ENCODE measurements around the gene CAPZA1.
A peak's percentile ranks its signal among the peaks of the same experiment; 100 is the strongest.

The CAPZA1 gene

DNA sequence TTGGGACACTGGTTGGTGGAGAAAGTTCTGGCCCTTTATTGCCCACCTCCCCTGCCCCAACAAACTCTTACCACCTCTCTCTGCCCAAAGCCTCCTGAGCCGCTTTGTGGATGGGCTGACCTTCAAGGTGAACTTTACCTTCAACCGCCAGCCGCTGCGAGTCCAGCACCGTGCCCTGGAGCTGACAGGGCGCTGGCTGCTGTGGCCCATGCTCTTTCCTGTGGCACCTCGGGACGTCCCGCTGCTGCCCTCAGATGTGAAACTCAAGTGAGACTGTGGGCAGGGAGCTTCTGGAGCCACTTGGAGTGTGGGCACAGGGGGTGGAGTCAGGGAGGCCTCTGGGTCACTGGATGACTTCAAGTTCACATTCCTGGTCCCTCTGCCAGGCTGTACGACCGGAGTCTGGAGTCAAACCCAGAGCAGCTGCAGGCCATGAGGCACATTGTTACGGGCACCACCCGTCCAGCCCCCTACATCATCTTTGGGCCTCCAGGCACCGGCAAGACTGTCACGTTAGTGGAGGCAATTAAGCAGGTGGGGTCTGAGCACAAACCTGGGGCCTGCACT lies 74.8 kb downstream of the CAPZA1 start:
- Histone ChIP-seq H3K9me3 (ENCODE audit: insufficient read depth, low read depth, low read length) (no peaks in the 10 kb centered on the region), H3K27ac (ENCODE audit: low read depth, low read length) (no peak overlapping the region), H3K27me3 (ENCODE audit: insufficient read depth, low read length) (no peaks in the 10 kb centered on the region), H3K4me3 (ENCODE audit: low read length) (no peak overlapping the region), H3K4me1 (ENCODE audit: insufficient read depth, low read length) (peaks cover 10% of the 10 kb centered on the region; the same call in 1 of the 2 replicates), H3K9ac (ENCODE audit: low read depth, low read length) (no peak overlapping the region), H3K36me3 (ENCODE audit: insufficient read depth, low read length) (peaks cover 75% of the 10 kb centered on the region)
- 94% methylated on average over 15 of the region's 15 CpGs for WGBS

DNA sequence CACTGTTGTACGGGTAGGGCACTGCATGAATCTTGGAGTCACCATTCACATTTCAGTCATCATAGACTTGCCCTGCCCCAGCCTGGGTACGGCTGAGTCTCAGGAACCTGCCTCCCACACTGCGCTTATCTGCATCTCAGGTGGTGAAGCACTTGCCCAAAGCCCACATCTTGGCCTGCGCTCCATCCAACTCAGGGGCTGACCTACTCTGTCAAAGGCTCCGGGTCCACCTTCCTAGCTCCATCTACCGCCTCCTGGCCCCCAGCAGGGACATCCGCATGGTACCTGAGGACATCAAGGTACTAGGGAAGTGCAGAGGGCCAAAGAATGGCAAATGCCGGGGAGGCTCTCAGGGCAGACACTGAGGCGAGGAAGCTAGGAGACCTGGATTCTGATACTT lies 75.6 kb downstream of the CAPZA1 start:
- Histone ChIP-seq H3K36me3 (ENCODE audit: insufficient read depth, low read length) (peaks cover 79% of the 10 kb centered on the region), H3K27me3 (ENCODE audit: insufficient read depth, low read length) (peaks cover 3% of the 10 kb centered on the region; the same call in 1 of the 2 replicates), H3K4me3 (ENCODE audit: low read length) (no peak overlapping the region), H3K9ac (ENCODE audit: low read depth, low read length) (no peak overlapping the region), H3K9me3 (ENCODE audit: insufficient read depth, low read depth, low read length) (no peaks in the 10 kb centered on the region), H3K4me1 (ENCODE audit: insufficient read depth, low read length) (peaks cover 18% of the 10 kb centered on the region), H3K27ac (ENCODE audit: low read depth, low read length) (no peak overlapping the region)
- 92% methylated on average over 9 of the region's 9 CpGs for WGBS

DNA sequence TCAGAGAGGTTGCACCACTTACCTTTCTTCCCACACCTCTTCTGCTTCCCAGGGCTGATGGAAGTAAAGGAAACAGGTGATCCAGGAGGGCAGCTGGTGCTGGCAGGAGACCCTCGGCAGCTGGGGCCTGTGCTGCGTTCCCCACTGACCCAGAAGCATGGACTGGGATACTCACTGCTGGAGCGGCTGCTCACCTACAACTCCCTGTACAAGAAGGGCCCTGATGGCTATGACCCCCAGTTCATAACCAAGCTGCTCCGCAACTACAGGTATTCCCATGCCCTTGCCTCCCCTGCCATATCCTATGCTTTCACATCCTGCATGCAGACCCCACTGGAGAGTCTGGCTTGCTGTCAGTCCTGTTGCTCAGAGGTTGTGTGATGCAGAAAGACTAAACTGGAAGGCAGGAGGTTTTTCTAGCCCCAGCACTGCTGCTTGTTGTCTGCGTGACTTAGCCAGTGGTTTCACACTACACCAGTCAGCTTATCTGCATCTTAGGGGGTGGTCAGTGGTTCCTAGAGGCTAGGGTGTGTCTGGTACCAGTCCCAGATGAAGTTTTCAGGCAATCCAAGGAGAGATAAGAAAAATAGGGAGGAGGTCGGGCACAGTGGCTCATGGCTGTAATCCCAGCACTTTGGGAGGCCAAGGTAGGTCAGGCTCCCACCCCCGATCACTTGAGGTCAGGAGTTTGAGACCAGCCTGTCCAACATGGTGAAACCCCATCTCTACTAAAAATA lies 77.1 kb downstream of the CAPZA1 start:
- H3K4me1 ChIP-seq (ENCODE audit: insufficient read depth, low read length): peaks cover 27% of the 10 kb centered on the region
- no peak overlapping the region for H3K9ac ChIP-seq (ENCODE audit: low read depth, low read length)
- no peaks in the 10 kb centered on the region for H3K9me3 ChIP-seq (ENCODE audit: insufficient read depth, low read depth, low read length)
- H3K36me3 ChIP-seq (ENCODE audit: insufficient read depth, low read length): peaks cover 73% of the 10 kb centered on the region
- WGBS: 91% methylated on average over 7 of the region's 7 CpGs
- H3K4me3 ChIP-seq (ENCODE audit: low read length): no peak overlapping the region
- H3K27me3 ChIP-seq (ENCODE audit: insufficient read depth, low read length): peaks cover 3% of the 10 kb centered on the region; the same call in 1 of the 2 replicates
- H3K27ac ChIP-seq (ENCODE audit: low read depth, low read length): no peak overlapping the region

DNA sequence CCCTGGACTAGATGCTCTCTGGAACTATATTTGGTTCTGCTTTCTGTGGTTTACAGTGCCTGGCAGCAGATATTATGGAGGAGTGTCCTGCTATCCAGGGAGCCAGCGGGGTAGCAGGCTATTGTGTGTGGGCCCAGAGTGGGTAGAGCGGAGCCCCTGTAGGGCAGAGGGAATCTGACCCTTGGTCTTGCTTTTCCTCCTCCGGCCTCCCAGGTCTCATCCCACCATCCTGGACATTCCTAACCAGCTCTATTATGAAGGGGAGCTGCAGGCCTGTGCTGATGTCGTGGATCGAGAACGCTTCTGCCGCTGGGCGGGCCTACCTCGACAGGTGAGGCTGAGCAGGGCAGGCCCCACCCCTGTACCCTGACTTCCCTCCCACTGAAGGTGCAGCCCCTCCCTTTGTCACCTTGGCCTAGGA lies 78.2 kb downstream of the CAPZA1 start:
- Histone ChIP-seq H3K9me3 (ENCODE audit: insufficient read depth, low read depth, low read length) (no peaks in the 10 kb centered on the region), H3K4me3 (ENCODE audit: low read length) (no peak overlapping the region), H3K9ac (ENCODE audit: low read depth, low read length) (no peak overlapping the region), H3K36me3 (ENCODE audit: insufficient read depth, low read length) (peaks cover 70% of the 10 kb centered on the region), H3K4me1 (ENCODE audit: insufficient read depth, low read length) (peaks cover 27% of the 10 kb centered on the region), H3K27ac (ENCODE audit: low read depth, low read length) (no peak overlapping the region), H3K27me3 (ENCODE audit: insufficient read depth, low read length) (peaks cover 3% of the 10 kb centered on the region; the same call in 1 of the 2 replicates)
- WGBS: 96% methylated on average over 9 of the region's 9 CpGs

DNA sequence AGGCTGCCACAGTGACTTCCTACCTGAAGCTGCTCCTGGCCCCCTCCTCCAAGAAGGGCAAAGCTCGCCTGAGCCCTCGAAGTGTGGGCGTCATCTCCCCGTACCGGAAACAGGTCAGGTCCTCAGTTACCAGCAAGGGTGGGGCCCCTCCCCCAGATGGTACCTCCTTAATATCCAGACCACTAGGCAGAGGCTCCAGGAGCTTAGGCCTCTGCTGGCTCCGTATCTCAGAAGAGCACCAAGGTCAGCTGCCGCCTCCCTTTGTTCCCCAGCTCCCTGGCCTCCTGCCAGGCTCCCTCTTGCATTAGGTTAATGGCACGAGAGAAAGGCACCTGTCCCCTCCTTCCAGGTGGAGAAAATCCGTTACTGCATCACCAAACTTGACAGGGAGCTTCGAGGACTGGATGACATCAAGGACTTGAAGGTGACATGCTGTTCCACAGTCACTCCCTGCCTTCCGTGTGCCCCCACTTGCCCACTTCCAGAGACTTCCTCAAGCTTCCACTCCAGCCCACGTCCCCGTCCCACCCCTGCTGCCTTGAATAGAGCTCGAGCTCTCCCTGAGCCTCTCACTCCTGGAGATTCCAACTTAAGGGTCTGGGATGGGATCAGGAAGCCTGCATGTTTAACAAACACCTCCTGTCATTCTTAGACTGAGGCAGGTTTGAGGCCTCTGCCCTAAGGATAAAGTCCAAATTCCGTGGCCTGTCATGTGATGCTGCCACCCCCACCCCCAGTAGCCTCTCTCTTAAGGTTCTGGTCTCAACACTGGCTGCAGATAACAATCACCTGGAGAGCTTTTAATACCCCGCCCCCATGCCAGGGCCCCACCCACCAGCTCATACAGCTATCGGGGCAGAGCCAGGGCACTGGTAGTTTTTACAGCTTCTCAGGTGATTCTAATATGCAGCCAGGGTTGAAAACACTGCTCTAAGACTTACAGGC lies 79.0 kb downstream of the CAPZA1 start:
- peaks cover 28% of the 10 kb centered on the region for H3K4me1 ChIP-seq (ENCODE audit: insufficient read depth, low read length)

DNA sequence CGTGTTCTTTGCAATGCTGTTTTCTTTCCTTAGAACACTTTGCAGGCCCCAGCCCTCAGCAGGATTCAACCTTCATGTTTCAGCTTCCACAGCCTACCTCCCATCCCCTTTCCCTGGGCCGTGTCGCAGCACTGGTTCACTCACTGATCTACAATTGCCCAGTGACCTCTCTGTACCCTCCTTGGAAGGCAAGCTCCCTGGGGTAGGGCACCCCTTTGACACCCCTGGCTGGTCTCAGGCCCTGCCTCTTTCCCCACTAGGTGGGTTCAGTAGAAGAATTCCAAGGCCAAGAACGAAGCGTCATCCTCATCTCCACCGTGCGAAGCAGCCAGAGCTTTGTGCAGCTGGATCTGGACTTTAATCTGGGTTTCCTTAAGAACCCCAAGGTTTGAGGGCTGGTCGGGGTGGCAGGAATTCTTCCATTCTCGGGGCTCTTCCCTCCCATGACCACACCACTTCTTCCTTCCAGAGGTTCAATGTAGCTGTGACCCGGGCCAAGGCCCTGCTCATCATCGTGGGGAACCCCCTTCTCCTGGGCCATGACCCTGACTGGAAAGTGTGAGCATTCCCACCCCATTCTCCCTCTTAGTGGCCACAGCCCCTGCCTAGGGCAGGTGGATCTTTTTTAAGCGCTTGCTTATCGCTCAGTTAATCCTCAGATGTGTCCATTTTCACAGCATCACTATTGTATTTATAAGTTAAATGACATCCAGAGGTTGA lies 80.0 kb downstream of the CAPZA1 start:
- WGBS: 92% methylated on average over 13 of the region's 13 CpGs
- Histone ChIP-seq H3K9ac (ENCODE audit: low read depth, low read length) (no peak overlapping the region), H3K27ac (ENCODE audit: low read depth, low read length) (peak overlapping the region; percentile 30; the same call in 1 of the 2 replicates)

More for the DNA sequence above, 79.0 kb downstream of the CAPZA1 start:
- Histone ChIP-seq H3K9ac (ENCODE audit: low read depth, low read length) (no peak overlapping the region), H3K9me3 (ENCODE audit: insufficient read depth, low read depth, low read length) (no peaks in the 10 kb centered on the region), H3K4me3 (ENCODE audit: low read length) (no peak overlapping the region), H3K27me3 (ENCODE audit: insufficient read depth, low read length) (peaks cover 3% of the 10 kb centered on the region; the same call in 1 of the 2 replicates), H3K27ac (ENCODE audit: low read depth, low read length) (no peak overlapping the region), H3K36me3 (ENCODE audit: insufficient read depth, low read length) (peaks cover 67% of the 10 kb centered on the region)
- WGBS: 75% methylated on average over 17 of the region's 17 CpGs

DNA sequence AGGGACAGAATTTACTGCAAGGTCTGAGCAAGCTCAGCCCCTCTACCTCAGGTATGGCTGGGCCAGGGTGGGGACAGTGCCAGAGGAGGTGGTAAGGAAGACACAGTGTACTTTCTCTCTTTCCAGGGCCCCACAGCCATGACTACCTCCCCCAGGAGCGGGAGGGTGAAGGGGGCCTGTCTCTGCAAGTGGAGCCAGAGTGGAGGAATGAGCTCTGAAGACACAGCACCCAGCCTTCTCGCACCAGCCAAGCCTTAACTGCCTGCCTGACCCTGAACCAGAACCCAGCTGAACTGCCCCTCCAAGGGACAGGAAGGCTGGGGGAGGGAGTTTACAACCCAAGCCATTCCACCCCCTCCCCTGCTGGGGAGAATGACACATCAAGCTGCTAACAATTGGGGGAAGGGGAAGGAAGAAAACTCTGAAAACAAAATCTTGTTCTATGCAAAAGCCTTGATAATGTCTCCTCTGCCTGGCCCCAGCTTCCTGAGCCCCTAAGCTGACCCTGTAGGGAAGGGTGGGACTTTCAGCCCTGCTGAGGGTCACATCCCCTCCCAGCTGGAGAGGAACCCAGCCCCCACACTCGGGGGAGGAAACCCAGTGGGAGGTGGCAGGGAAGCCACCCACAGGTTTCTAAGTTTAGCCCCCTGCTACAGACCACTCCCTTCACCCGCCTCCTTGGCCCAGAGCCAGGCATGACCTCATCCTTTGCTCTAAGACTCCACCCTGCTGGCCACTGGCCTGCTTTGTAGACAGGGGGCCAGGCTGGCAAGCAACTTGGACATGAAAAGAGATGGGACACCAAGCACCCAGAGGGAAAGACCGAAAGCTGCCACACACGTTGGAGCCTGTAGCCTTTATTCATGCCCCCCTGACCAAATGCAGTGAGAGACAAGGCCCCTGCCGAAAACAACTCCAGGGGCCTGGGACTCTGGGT lies 80.9 kb downstream of the CAPZA1 start:
- peaks cover 43% of the 10 kb centered on the region for H3K4me1 ChIP-seq (ENCODE audit: insufficient read depth, low read length)
- 28% methylated on average over 7 of the region's 7 CpGs for WGBS
- H3K27ac ChIP-seq (ENCODE audit: low read depth, low read length): peak overlapping the region; percentile 65; the same call in 1 of the 2 replicates
- H3K9me3 ChIP-seq (ENCODE audit: insufficient read depth, low read depth, low read length): no peaks in the 10 kb centered on the region
- H3K4me3 ChIP-seq (ENCODE audit: low read length): 0 out of 2 replicates have a peak overlapping the region, but pooled peaks have one; percentile 12
- peaks cover 48% of the 10 kb centered on the region for H3K36me3 ChIP-seq (ENCODE audit: insufficient read depth, low read length)
- H3K9ac ChIP-seq (ENCODE audit: low read depth, low read length): no peak overlapping the region
- H3K27me3 ChIP-seq (ENCODE audit: insufficient read depth, low read length): peaks cover 3% of the 10 kb centered on the region; the same call in 1 of the 2 replicates

More for the DNA sequence above, 80.0 kb downstream of the CAPZA1 start:
- no peaks in the 10 kb centered on the region for H3K9me3 ChIP-seq (ENCODE audit: insufficient read depth, low read depth, low read length)
- H3K4me3 ChIP-seq (ENCODE audit: low read length): no peak overlapping the region
- H3K27me3 ChIP-seq (ENCODE audit: insufficient read depth, low read length): peaks cover 3% of the 10 kb centered on the region; the same call in 1 of the 2 replicates
- H3K4me1 ChIP-seq (ENCODE audit: insufficient read depth, low read length): peaks cover 36% of the 10 kb centered on the region
- H3K36me3 ChIP-seq (ENCODE audit: insufficient read depth, low read length): peaks cover 58% of the 10 kb centered on the region

DNA sequence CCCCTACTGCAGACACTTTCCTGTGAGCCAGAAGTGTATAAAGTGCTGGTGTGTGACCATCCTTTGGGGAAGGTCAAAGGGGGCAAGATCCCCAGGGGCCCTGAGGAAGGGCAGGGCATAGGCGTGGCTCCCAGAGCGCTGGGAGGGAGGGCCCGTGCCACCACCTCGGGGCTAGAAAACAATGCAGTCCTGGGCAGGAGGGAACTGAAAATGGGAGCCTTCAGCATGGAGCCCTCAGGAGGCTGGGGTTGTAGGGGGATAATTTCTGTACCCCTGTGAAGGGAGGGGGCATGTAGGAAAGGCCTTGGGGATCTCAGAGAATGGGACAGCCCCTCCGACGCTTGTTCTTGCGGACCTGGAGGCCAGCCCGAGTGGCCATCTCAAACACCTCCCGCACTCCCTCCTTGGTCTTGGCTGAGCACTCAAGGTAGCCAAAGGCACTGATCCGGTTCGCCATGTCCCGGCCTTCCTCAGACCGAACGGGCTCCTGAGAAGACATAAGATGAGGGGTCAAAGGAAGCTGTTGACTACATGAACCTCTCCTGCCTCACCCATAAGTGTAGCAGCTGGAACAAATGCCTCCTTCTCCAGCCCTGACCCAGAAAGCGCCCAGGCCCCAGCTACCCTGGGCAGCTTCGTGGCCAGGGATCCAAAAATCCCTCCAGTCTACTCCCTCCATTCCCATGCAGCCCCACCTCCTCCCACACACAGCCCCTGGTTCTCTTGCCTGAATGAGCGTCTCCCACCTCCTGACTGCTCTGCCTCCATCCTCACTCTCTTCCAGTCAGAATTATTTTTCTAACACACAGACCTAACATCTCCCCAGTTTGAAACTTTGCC lies 81.8 kb downstream of the CAPZA1 start:
- no peak overlapping the region for H3K9ac ChIP-seq (ENCODE audit: low read depth, low read length)
- H3K4me3 ChIP-seq (ENCODE audit: low read length): no peak overlapping the region
- H3K9me3 ChIP-seq (ENCODE audit: insufficient read depth, low read depth, low read length): no peaks in the 10 kb centered on the region
- 77% methylated on average over 17 of the region's 17 CpGs for WGBS
- peak overlapping the region; percentile 7; the same call in 1 of the 2 replicates for H3K27ac ChIP-seq (ENCODE audit: low read depth, low read length)
- peaks cover 41% of the 10 kb centered on the region for H3K36me3 ChIP-seq (ENCODE audit: insufficient read depth, low read length)
- H3K27me3 ChIP-seq (ENCODE audit: insufficient read depth, low read length): peaks cover 5% of the 10 kb centered on the region; the same call in 1 of the 2 replicates
- H3K4me1 ChIP-seq (ENCODE audit: insufficient read depth, low read length): peaks cover 48% of the 10 kb centered on the region

DNA sequence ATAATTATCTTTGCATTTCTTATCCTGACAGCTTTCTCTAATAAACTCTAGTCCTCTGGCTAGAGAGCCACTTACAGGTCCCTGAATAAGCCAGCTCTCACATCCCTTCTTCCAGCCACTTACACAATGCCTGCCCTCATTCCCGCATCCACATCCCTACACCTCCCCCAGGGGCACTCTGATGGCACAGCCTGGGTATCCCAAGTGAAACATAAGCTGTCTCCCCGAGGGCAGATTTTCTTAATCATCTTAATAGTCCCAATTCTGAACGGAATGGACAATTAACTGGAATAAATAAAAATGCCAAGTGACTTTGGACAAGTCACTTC lies 82.4 kb downstream of the CAPZA1 start:
- peaks cover 48% of the 10 kb centered on the region for H3K4me1 ChIP-seq (ENCODE audit: insufficient read depth, low read length)
- H3K36me3 ChIP-seq (ENCODE audit: insufficient read depth, low read length): peaks cover 36% of the 10 kb centered on the region
- H3K4me3 ChIP-seq (ENCODE audit: low read length): no peak overlapping the region
- no peak overlapping the region for H3K9ac ChIP-seq (ENCODE audit: low read depth, low read length)
- H3K27me3 ChIP-seq (ENCODE audit: insufficient read depth, low read length): peaks cover 5% of the 10 kb centered on the region; the same call in 1 of the 2 replicates
- 87% methylated on average over 3 of the region's 3 CpGs for WGBS
- no peaks in the 10 kb centered on the region for H3K9me3 ChIP-seq (ENCODE audit: insufficient read depth, low read depth, low read length)
- H3K27ac ChIP-seq (ENCODE audit: low read depth, low read length): no peak overlapping the region
